ENCODE results near the gene RPL38.

- no peak; the same call in 1 of the 2 replicates for TF ChIP-seq POLR2A (IDR thresholded peaks at IDR 0.05; ENCODE audit: low read depth, low read length)
- TF ChIP-seq POLR2AphosphoS5 (IDR thresholded peaks at IDR 0.05; ENCODE audit: low read depth, low read length): no peak
- no peak for TF ChIP-seq SPI1 (IDR thresholded peaks at IDR 0.05; ENCODE audit: low read depth, low read length)
- no peak for TF ChIP-seq POU2F2 (IDR thresholded peaks at IDR 0.05; ENCODE audit: low read depth, low read length)
- TF ChIP-seq TAF1 (IDR thresholded peaks at IDR 0.05; ENCODE audit: low read depth, low read length): no peak
Measured at GRCh38 chr17:74211912-74212208, 8.4 kb downstream of the RPL38 start.
